ENCODE data around the gene BMERB1.

Gene BMERB1

GRCh38 chr16:15457958-15458357 is 23.6 kb downstream of the BMERB1 start:
- no peak overlapping the region for H3K4me3 ChIP-seq (replicated peaks in 1 of 2; ENCODE audit: low read depth in 2 of 2, low read length in 2 of 2)
- no peak for DNase-seq (ENCODE audit: low read depth in 2 of 2)
- no peak for TF ChIP-seq CTCF (IDR thresholded peaks at IDR 0.05; ENCODE audit: low read depth, low read length)

GRCh38 chr16:15459791-15460190 is 25.4 kb downstream of the BMERB1 start:
- no peak for TF ChIP-seq CTCF (IDR thresholded peaks at IDR 0.05; ENCODE audit: low read depth, low read length)
- DNase-seq (ENCODE audit: low read depth in 2 of 2): no peak
- no peak overlapping the region for H3K4me3 ChIP-seq (replicated peaks in 1 of 2; ENCODE audit: low read depth in 2 of 2, low read length in 2 of 2)

- TF ChIP-seq CTCF (IDR thresholded peaks at IDR 0.05; ENCODE audit: low read depth, low read length): no peak
- no peak overlapping the region for H3K4me3 ChIP-seq (replicated peaks in 1 of 2; ENCODE audit: low read depth in 2 of 2, low read length in 2 of 2)
- DNase-seq (ENCODE audit: low read depth in 2 of 2): no peak
Observed at GRCh38 chr16:15460601-15461000, 26.2 kb downstream of the BMERB1 start.

- H3K4me3 ChIP-seq (replicated peaks in 1 of 2; ENCODE audit: low read depth in 2 of 2, low read length in 2 of 2): no peak overlapping the region
- TF ChIP-seq CTCF (IDR thresholded peaks at IDR 0.05; ENCODE audit: low read depth, low read length): no peak
- DNase-seq (ENCODE audit: low read depth in 2 of 2): peak in 1 of 2 donors; percentile 49
Observed at GRCh38 chr16:15461376-15461775, 27.0 kb downstream of the BMERB1 start.

- no peak for TF ChIP-seq CTCF (IDR thresholded peaks at IDR 0.05; ENCODE audit: low read depth, low read length)
- no peak overlapping the region for H3K4me3 ChIP-seq (replicated peaks in 1 of 2; ENCODE audit: low read depth in 2 of 2, low read length in 2 of 2)
- DNase-seq (ENCODE audit: low read depth in 2 of 2): no peak
Observed at GRCh38 chr16:15464401-15465186, 30.2 kb downstream of the BMERB1 start.

GRCh38 chr16:15466131-15466530 is 31.7 kb downstream of the BMERB1 start:
- no peak overlapping the region for H3K4me3 ChIP-seq (replicated peaks in 1 of 2; ENCODE audit: low read depth in 2 of 2, low read length in 2 of 2)
- no peak for DNase-seq (ENCODE audit: low read depth in 2 of 2)
- no peak for TF ChIP-seq CTCF (IDR thresholded peaks at IDR 0.05; ENCODE audit: low read depth, low read length)

All from cardiac fibroblast (primary cell).